SK-N-SH treated with all-trans-retinoic acid at 6 μM for 48 hours (cell line): ENCODE measurements around the gene GRIA4.

Source experiments
- ARNTL ChIP-seq: fragments of 450-650 bp; formaldehyde crosslinking; IDR thresholded peaks from 2 replicates; pipeline ENCODE4 v1.5.0; 2020; ENCODE audit warnings: low read depth, mild to moderate bottlenecking, moderate library complexity, borderline replicate concordance
- CSDC2 ChIP-seq: fragments of 250-450 bp; sonication (Bioruptor Pico); IDR thresholded peaks from 2 replicates; pipeline ENCODE4 v1.5.0; 2020; ENCODE audit warnings: mild to moderate bottlenecking, moderate library complexity
- ESRRG ChIP-seq: fragments of 250-450 bp; sonication (Bioruptor Pico); IDR thresholded peaks from 2 replicates; pipeline ENCODE4 v1.6.1; 2021; ENCODE audit warnings: mild to moderate bottlenecking
- GLIS3 ChIP-seq: fragments of 250-450 bp; sonication (Bioruptor Pico); IDR thresholded peaks from 2 replicates; pipeline ENCODE4 v1.5.0; 2020; ENCODE audit warnings: mild to moderate bottlenecking, moderate library complexity
- OSR1 ChIP-seq: fragments of 250-450 bp; sonication (Bioruptor Pico); IDR thresholded peaks from 2 replicates; pipeline ENCODE4 v1.8.0; 2022; ENCODE audit warnings: moderate library complexity, mild to moderate bottlenecking, inconsistent platforms
- RARB ChIP-seq: fragments of 250-450 bp; sonication (Bioruptor Pico); IDR thresholded peaks from 2 replicates; pipeline ENCODE4 v1.8.0; 2021; ENCODE audit warnings: mild to moderate bottlenecking, moderate library complexity
- SNAI2 ChIP-seq: fragments of 250-450 bp; sonication (Bioruptor Pico); IDR thresholded peaks from 2 replicates; pipeline ENCODE4 v1.5.0; 2020; ENCODE audit warnings: mild to moderate bottlenecking, moderate library complexity
- TCF4 ChIP-seq: fragments of 250-450 bp; sonication (Bioruptor Pico); IDR thresholded peaks from 2 replicates; pipeline ENCODE4 v1.8.0; 2021; ENCODE audit warnings: mild to moderate bottlenecking, moderate library complexity, borderline replicate concordance
- TOX ChIP-seq: fragments of 250-450 bp; sonication (Bioruptor Pico); IDR thresholded peaks from 2 replicates; pipeline ENCODE4 v1.8.0; 2021; ENCODE audit warnings: mild to moderate bottlenecking, moderate library complexity, borderline replicate concordance
- ZNF8 ChIP-seq: fragments of 450-650 bp; formaldehyde crosslinking; IDR thresholded peaks from 2 replicates; pipeline ENCODE4 v1.5.0; 2020; ENCODE audit warnings: mild to moderate bottlenecking, moderate library complexity
- TF ChIP-seq, protein P1 (sequence below): fragments of 250-450 bp; sonication (Bioruptor Pico); IDR thresholded peaks from 2 replicates; pipeline ENCODE4 v1.5.1; 2020; ENCODE audit warnings: low read depth, mild to moderate bottlenecking, moderate library complexity
- TF ChIP-seq, protein P2 (sequence below): fragments of 250-450 bp; sonication (Bioruptor Pico); IDR thresholded peaks from 2 replicates; pipeline ENCODE4 v1.5.1; 2021; ENCODE audit warnings: mild to moderate bottlenecking, moderate library complexity
- TF ChIP-seq, protein P3 (sequence below): fragments of 250-450 bp; sonication (Bioruptor Pico); IDR thresholded peaks from 2 replicates; pipeline ENCODE4 v1.8.0; 2021; ENCODE audit warnings: low read depth, mild to moderate bottlenecking, moderate library complexity, borderline replicate concordance

DNA sequence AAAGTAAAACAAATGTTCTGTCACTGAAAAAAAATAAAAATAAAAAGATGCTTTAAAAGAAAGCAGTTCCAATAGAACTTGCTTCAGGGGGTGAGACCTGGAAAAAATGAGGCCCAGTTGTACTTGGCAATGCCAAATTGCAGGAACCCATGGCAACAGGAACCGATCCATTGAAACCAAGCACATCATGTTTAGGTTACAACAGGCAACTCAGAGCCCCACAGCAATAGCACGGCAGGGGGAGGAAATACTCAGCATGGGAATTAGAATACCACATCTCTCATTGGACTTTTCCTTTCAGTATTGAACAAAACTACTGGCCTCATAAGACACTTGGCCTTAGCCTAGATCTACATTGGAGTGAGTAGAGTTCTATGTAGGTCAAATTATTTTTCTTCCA is 327.9 kb downstream of the GRIA4 start:
- TF ChIP-seq, protein P1, sequence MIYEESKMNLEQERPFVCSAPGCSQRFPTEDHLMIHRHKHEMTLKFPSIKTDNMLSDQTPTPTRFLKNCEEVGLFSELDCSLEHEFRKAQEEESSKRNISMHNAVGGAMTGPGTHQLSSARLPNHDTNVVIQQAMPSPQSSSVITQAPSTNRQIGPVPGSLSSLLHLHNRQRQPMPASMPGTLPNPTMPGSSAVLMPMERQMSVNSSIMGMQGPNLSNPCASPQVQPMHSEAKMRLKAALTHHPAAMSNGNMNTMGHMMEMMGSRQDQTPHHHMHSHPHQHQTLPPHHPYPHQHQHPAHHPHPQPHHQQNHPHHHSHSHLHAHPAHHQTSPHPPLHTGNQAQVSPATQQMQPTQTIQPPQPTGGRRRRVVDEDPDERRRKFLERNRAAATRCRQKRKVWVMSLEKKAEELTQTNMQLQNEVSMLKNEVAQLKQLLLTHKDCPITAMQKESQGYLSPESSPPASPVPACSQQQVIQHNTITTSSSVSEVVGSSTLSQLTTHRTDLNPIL (CRISPR knock-in tag) = no peak
- TF ChIP-seq TCF4 (CRISPR knock-in tag) = no peak
- TF ChIP-seq RARB = no peak
- TF ChIP-seq TOX (CRISPR knock-in tag) = no peak
- no peak for TF ChIP-seq ESRRG (CRISPR knock-in tag)
- no peak for TF ChIP-seq ARNTL (CRISPR knock-in tag)
- TF ChIP-seq, protein P2, sequence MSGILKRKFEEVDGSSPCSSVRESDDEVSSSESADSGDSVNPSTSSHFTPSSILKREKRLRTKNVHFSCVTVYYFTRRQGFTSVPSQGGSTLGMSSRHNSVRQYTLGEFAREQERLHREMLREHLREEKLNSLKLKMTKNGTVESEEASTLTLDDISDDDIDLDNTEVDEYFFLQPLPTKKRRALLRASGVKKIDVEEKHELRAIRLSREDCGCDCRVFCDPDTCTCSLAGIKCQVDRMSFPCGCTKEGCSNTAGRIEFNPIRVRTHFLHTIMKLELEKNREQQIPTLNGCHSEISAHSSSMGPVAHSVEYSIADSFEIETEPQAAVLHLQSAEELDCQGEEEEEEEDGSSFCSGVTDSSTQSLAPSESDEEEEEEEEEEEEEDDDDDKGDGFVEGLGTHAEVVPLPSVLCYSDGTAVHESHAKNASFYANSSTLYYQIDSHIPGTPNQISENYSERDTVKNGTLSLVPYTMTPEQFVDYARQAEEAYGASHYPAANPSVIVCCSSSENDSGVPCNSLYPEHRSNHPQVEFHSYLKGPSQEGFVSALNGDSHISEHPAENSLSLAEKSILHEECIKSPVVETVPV (CRISPR knock-in tag) = no peak
- TF ChIP-seq OSR1 (CRISPR knock-in tag) = no peak
- TF ChIP-seq, protein P3, sequence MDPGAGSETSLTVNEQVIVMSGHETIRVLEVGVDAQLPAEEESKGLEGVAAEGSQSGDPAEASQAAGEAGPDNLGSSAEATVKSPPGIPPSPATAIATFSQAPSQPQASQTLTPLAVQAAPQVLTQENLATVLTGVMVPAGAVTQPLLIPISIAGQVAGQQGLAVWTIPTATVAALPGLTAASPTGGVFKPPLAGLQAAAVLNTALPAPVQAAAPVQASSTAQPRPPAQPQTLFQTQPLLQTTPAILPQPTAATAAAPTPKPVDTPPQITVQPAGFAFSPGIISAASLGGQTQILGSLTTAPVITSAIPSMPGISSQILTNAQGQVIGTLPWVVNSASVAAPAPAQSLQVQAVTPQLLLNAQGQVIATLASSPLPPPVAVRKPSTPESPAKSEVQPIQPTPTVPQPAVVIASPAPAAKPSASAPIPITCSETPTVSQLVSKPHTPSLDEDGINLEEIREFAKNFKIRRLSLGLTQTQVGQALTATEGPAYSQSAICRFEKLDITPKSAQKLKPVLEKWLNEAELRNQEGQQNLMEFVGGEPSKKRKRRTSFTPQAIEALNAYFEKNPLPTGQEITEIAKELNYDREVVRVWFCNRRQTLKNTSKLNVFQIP = no peak
- TF ChIP-seq SNAI2 = no peak
- TF ChIP-seq ZNF8 = no peak
- TF ChIP-seq GLIS3 (CRISPR knock-in tag) = no peak
- TF ChIP-seq CSDC2 (CRISPR knock-in tag) = no peak
